ENCODE measurements around the gene DYNLT2B. TPM values are rescaled to one million over a fixed set of nuclear protein-coding genes. Genes with fewer than 3 reads are reported as not detected.

Gene DYNLT2B
- total and polyA plus RNA-seq, 9 donors, result 8.3 to 13.6 (median 10.8) TPM

DNA sequence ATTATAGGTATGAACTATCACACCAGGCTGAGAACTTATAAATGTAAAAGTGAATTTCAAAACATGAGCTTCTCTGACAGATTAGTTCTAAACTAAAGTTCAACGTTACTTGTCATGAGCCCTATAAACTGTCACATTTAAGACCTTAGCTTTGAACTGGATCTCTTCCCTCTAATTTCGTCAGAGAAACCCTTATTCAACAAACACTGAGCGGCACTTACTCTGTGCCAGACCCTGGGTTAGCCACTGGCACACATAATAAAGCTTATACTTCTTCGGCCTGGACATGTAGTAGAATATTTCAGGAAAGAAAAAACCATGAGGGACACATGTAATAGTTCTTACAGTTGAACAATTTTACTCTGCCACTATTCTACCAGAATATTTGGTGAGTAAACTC is 36.1 kb downstream of the DYNLT2B start:
- no peak for DNase-seq
- no peak overlapping the region for H3K4me3 ChIP-seq (ENCODE audit: low read length)
- 82% methylated on average over 2 of the region's 4 CpGs for WGBS (ENCODE audit: insufficient coverage)

DNA sequence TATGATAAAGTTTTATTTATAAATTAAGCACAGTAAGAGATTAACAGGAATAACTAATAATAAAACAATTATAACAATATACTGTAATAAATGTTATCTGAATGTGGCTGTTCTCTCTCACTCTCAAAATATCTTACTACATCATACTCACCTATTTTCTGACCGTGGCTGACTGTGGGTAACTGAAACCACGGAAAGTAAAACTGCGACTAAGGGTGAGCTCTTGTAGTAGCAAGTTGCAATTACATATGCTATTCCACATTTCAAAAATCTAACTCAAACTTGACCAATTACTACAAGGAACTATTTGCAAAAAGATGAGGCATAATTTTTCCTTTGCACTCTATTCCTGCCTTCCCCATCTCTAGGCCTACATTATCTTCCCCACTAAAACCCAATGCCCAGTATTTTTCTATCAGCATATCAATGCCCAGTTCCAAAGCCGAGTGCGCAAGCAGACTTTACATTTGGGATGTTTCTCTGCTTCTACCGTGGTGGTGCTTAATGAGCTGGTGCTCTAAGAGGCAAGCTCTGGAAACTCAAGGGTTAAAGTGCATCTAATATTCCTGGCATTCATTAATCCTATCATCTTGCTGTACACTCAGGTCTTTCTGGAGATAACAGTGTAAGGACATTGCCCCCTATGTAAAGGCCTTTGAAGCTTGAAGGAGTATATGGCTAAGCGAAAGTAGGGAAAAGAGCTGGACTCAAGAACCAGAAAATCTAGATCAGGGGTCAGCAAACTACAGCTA is 37.2 kb downstream of the DYNLT2B start:
- Histone ChIP-seq H3K9me3 (replicated peaks; ENCODE audit: control insufficient read depth, low read depth, low read length) (no peaks in the 10 kb centered on the region), H3K4me3 (ENCODE audit: low read length) (no peak overlapping the region), H3K27me3 (ENCODE audit: control insufficient read depth, insufficient read depth, low read length) (no peaks in the 10 kb centered on the region), H3K36me3 (ENCODE audit: control insufficient read depth, insufficient read depth, low read length) (no peaks in the 10 kb centered on the region), H3K4me1 (ENCODE audit: control insufficient read depth, insufficient read depth, low read length) (peaks cover 7% of the 10 kb centered on the region), H3K27ac (ENCODE audit: low read length) (no peak overlapping the region)
- DNase-seq, result no peak
- 96% methylated on average over 4 of the region's 7 CpGs for WGBS (ENCODE audit: insufficient coverage)

More for the DNA sequence above, 36.1 kb downstream of the DYNLT2B start:
- Histone ChIP-seq H3K4me1 (ENCODE audit: control insufficient read depth, insufficient read depth, low read length) (peaks cover 10% of the 10 kb centered on the region), H3K27me3 (ENCODE audit: control insufficient read depth, insufficient read depth, low read length) (no peaks in the 10 kb centered on the region), H3K36me3 (ENCODE audit: control insufficient read depth, insufficient read depth, low read length) (no peaks in the 10 kb centered on the region), H3K27ac (ENCODE audit: low read length) (no peak overlapping the region), H3K9me3 (replicated peaks; ENCODE audit: control insufficient read depth, low read depth, low read length) (no peaks in the 10 kb centered on the region)

DNA sequence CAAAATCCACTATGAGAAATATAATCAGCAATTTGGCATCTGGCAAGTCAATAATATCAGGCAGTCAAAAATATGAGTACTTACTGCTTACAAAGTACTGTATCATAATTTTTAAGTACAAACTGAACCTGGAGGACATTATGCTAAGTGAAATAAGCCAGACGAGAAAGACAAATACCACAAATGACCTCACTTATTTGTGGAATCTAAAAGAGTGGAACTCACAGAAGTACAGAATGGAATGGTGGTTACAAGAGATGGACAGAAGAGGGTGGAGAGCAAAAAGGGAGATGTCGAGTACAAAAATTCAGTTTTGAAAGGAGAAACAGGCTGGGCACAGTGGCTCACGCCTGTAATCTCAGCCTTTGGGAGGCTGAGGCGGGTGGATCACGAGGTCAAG is 42.9 kb downstream of the DYNLT2B start:
- WGBS (ENCODE audit: insufficient coverage), result 94% methylated on average over 2 of the region's 5 CpGs
- Histone ChIP-seq H3K36me3 (ENCODE audit: control insufficient read depth, insufficient read depth, low read length) (peaks cover 21% of the 10 kb centered on the region), H3K4me3 (ENCODE audit: low read length) (no peak overlapping the region), H3K27me3 (ENCODE audit: control insufficient read depth, insufficient read depth, low read length) (no peaks in the 10 kb centered on the region), H3K9me3 (replicated peaks; ENCODE audit: control insufficient read depth, low read depth, low read length) (peaks cover 4% of the 10 kb centered on the region), H3K4me1 (ENCODE audit: control insufficient read depth, insufficient read depth, low read length) (peaks cover 16% of the 10 kb centered on the region), H3K27ac (ENCODE audit: low read length) (no peak overlapping the region)
- no peak for DNase-seq

DNA sequence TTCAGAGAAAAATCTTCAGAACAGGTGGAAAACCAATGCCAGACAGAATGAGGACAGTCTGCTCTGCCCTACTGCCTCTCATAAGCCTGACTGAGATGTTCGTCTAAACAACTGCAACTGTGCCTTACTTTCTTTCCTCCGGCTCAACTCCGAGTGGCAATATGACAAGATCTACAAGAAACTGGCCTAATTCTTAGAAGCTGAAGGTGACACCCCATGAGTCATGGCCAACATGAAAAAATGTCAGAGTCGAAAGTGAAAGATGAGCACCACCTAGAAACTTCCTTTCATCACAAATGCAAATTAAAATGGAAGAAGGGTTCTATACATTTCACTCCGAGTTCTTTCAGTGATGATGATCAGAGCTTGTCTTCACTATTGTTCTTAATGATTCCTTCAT is 43.5 kb downstream of the DYNLT2B start:
- peaks cover 15% of the 10 kb centered on the region for H3K4me1 ChIP-seq (ENCODE audit: control insufficient read depth, insufficient read depth, low read length)
- H3K27ac ChIP-seq (ENCODE audit: low read length), result no peak overlapping the region
- 68% methylated on average over 2 of the region's 5 CpGs for WGBS (ENCODE audit: insufficient coverage)
- H3K27me3 ChIP-seq (ENCODE audit: control insufficient read depth, insufficient read depth, low read length), result no peaks in the 10 kb centered on the region
- H3K9me3 ChIP-seq (replicated peaks; ENCODE audit: control insufficient read depth, low read depth, low read length), result peaks cover 4% of the 10 kb centered on the region
- peaks cover 26% of the 10 kb centered on the region for H3K36me3 ChIP-seq (ENCODE audit: control insufficient read depth, insufficient read depth, low read length)
- H3K4me3 ChIP-seq (ENCODE audit: low read length), result no peak overlapping the region
- no peak for DNase-seq

DNA sequence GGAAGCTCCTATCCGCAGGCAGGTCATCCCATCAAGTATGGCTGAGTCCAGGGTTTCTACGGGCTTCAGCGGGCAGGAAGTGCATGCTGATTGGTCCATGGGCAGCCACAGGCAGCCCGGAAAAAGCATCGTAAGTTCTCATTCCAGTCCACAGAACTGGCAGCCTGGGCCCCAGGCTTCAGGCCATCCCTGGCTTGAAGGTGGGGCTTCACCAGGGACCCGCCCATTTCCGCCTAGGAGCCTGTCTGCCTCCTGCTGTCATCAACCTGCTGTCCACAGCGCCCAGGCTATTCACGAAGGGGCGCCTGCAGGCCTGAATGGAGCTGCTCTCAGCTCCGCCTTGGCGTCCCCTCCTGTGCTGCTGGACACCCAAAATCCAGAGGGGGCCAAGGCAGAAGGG is 44.4 kb downstream of the DYNLT2B start:
- peaks cover 30% of the 10 kb centered on the region for H3K36me3 ChIP-seq (ENCODE audit: control insufficient read depth, insufficient read depth, low read length)
- 94% methylated on average over 12 of the region's 12 CpGs for WGBS (ENCODE audit: insufficient coverage)
- H3K9me3 ChIP-seq (replicated peaks; ENCODE audit: control insufficient read depth, low read depth, low read length), result peaks cover 4% of the 10 kb centered on the region
- peaks cover 11% of the 10 kb centered on the region for H3K4me1 ChIP-seq (ENCODE audit: control insufficient read depth, insufficient read depth, low read length)
- peak overlapping the region; percentile 42 for H3K27ac ChIP-seq (ENCODE audit: low read length)
- H3K27me3 ChIP-seq (ENCODE audit: control insufficient read depth, insufficient read depth, low read length), result no peaks in the 10 kb centered on the region
- no peak for DNase-seq
- H3K4me3 ChIP-seq (ENCODE audit: low read length), result no peak overlapping the region

DNA sequence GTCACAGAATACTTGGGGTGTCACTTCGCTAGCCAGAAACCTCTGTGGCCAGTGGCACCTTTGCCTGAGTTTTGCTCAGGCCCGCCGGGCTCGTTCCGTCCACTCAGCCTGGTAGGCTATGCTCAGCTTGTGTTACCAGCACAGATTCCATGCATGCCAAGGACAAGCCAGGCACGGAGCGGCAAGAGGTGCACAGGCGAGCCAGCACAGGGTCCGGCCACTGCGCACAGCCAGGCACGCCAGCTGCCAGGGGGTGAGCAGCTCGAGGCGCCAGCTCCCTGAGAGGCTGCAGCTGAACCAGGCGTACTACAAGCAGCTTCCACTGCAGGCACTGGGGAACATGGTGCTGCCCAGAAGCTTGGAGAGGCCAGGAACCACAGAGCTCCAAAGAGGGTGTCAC is 45.2 kb downstream of the DYNLT2B start:
- Histone ChIP-seq H3K36me3 (ENCODE audit: control insufficient read depth, insufficient read depth, low read length) (peaks cover 36% of the 10 kb centered on the region), H3K4me1 (ENCODE audit: control insufficient read depth, insufficient read depth, low read length) (peaks cover 11% of the 10 kb centered on the region), H3K27ac (ENCODE audit: low read length) (peak overlapping the region; percentile 47), H3K27me3 (ENCODE audit: control insufficient read depth, insufficient read depth, low read length) (no peaks in the 10 kb centered on the region), H3K4me3 (ENCODE audit: low read length) (no peak overlapping the region), H3K9me3 (replicated peaks; ENCODE audit: control insufficient read depth, low read depth, low read length) (peaks cover 4% of the 10 kb centered on the region)
- DNase-seq, result peak; percentile 53
- 96% methylated on average over 14 of the region's 14 CpGs for WGBS (ENCODE audit: insufficient coverage)

DNA sequence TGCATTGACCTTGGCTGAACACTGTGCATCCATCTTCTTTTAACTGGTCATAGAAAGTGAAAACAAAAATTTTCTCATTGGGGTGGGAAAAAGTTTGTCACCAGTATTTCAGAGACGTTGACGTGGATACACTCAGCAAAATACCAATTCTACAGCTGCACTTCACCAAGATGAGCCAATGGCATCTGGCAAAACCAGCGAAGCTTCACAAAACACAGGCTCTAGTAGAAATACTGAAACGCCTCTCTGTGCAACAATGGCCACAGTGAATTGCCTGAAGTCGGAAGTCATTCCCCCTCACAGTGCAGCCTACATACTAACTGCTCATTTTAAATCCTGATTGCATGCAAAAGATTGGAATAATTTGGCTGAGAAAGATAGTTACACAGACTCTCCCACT is 47.5 kb downstream of the DYNLT2B start:
- H3K4me3 ChIP-seq (ENCODE audit: low read length), result no peak overlapping the region
- no peak overlapping the region for H3K27ac ChIP-seq (ENCODE audit: low read length)
- H3K4me1 ChIP-seq (ENCODE audit: control insufficient read depth, insufficient read depth, low read length), result peaks cover 11% of the 10 kb centered on the region
- H3K36me3 ChIP-seq (ENCODE audit: control insufficient read depth, insufficient read depth, low read length), result peaks cover 48% of the 10 kb centered on the region
- peaks cover 4% of the 10 kb centered on the region for H3K9me3 ChIP-seq (replicated peaks; ENCODE audit: control insufficient read depth, low read depth, low read length)
- no CpG with 5 or more reads among the region's 5 CpGs for WGBS (ENCODE audit: insufficient coverage)
- no peaks in the 10 kb centered on the region for H3K27me3 ChIP-seq (ENCODE audit: control insufficient read depth, insufficient read depth, low read length)
- DNase-seq, result no peak

DNA sequence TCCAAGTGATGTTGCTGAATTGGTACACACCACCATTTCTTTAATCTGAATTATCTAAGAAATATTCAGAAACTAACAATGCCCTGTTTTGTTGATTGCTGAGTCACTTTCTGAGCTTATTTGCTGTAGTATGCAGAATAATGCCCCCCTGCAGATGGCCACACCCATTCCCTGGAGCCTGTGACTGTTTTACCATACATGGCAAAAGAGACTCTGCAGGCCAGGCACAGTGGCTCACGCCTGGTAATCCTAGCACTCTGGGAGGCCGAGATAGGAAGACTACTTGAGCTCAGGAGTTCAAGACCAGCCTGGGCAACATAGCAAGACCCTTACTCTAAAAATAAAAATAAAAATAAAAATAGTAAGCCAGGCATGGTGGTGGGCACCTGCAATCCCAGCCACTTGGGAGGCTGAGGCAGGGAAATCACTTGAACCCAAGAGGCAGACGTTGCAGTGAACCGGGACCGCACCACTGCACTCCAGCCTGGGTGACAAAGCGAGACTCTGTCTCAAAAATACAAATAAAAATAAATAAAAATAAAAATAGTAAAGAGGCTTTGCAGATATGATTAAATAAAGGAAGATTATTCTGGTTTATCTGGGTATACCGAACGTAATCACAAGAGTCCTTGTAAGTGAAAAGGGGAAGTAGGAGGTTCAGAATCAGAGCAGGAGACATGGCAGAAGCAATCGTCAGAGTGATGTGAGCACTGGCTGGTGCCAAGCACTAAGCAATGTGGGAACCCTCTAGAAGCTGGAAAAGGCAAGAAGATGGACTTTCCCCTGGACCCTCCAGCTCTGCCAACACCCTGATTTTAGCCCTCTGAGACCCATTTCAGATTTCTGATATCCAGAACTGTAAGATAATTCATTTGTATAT is 49.5 kb downstream of the DYNLT2B start:
- H3K27ac ChIP-seq (ENCODE audit: low read length), result no peak overlapping the region
- DNase-seq, result no peak
- peaks cover 4% of the 10 kb centered on the region for H3K4me1 ChIP-seq (ENCODE audit: control insufficient read depth, insufficient read depth, low read length)
- peaks cover 44% of the 10 kb centered on the region for H3K36me3 ChIP-seq (ENCODE audit: control insufficient read depth, insufficient read depth, low read length)
- H3K4me3 ChIP-seq (ENCODE audit: low read length), result no peak overlapping the region
- 81% methylated on average over 3 of the region's 9 CpGs for WGBS (ENCODE audit: insufficient coverage)
- H3K9me3 ChIP-seq (replicated peaks; ENCODE audit: control insufficient read depth, low read depth, low read length), result peaks cover 2% of the 10 kb centered on the region
- H3K27me3 ChIP-seq (ENCODE audit: control insufficient read depth, insufficient read depth, low read length), result no peaks in the 10 kb centered on the region

DNA sequence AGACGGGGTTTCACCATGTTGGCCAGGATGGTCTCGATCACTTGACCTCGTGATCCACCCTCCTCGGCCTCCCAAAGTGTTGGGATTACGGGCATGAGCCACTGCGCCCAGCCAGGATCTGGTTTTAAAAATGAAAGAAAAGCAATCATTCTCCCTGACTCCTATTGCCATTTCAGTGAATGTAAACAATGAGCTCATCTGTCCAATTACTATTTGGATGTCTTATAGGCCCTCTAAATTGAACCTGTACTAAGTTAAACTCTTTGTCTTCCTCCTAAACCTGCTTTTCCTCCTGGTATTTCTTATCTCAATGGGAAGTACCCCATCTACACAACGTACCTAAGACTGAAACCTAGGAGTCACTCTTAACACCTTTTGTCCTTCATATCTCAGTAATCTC is 54.2 kb downstream of the DYNLT2B start:
- H3K4me3 ChIP-seq (ENCODE audit: low read length), result no peak overlapping the region
- no peaks in the 10 kb centered on the region for H3K4me1 ChIP-seq (ENCODE audit: control insufficient read depth, insufficient read depth, low read length)
- WGBS (ENCODE audit: insufficient coverage), result 91% methylated on average over 4 of the region's 7 CpGs
- no peaks in the 10 kb centered on the region for H3K9me3 ChIP-seq (replicated peaks; ENCODE audit: control insufficient read depth, low read depth, low read length)
- no peak for DNase-seq
- H3K27me3 ChIP-seq (ENCODE audit: control insufficient read depth, insufficient read depth, low read length), result no peaks in the 10 kb centered on the region
- peaks cover 19% of the 10 kb centered on the region for H3K36me3 ChIP-seq (ENCODE audit: control insufficient read depth, insufficient read depth, low read length)
- no peak overlapping the region for H3K27ac ChIP-seq (ENCODE audit: low read length)

DNA sequence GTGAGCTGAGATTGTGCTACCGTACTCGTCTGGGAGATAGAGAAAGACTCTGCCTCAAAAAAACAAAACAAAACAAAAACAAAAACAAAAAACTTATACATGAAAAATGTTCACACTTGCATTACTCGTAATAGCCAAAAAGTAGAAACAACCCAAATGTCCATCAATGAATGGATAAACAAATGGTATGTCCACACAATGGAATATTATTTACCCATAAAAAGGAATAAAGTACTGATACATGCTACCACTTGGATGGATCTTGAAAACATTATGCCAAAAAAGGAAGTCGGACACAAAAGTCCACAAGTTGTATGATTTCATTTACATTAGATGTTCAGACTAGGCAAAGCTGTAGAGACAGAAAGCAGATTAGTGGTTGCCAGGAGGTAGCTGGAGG is 57.3 kb downstream of the DYNLT2B start:
- no peak overlapping the region for H3K27ac ChIP-seq (ENCODE audit: low read length)
- no peaks in the 10 kb centered on the region for H3K27me3 ChIP-seq (ENCODE audit: control insufficient read depth, insufficient read depth, low read length)
- DNase-seq, result no peak
- peaks cover 13% of the 10 kb centered on the region for H3K36me3 ChIP-seq (ENCODE audit: control insufficient read depth, insufficient read depth, low read length)
- no peak overlapping the region for H3K4me3 ChIP-seq (ENCODE audit: low read length)
- H3K4me1 ChIP-seq (ENCODE audit: control insufficient read depth, insufficient read depth, low read length), result no peaks in the 10 kb centered on the region
- WGBS (ENCODE audit: insufficient coverage), result no CpG with 5 or more reads among the region's 4 CpGs
- no peaks in the 10 kb centered on the region for H3K9me3 ChIP-seq (replicated peaks; ENCODE audit: control insufficient read depth, low read depth, low read length)

Data from muscle of leg (tissue), 11 donors.